H1 (cell line): Measurements from ENCODE around the gene LTB4R. TPM values are rescaled to one million over a fixed set of nuclear protein-coding genes. Genes with fewer than 3 reads are reported as not detected.

ENCODE experiments used
- CTCF ChIA-PET: fragments of 300-600 bp; sonication (Branson Sonifier 250); formaldehyde crosslinking; loops from one replicate; lab custom pipeline; 2021; ENCODE audit not compliant: partially characterized antibody; lab: Charles Lee
- POLR2A ChIA-PET: fragments of 300-600 bp; sonication (Branson Sonifier 250); formaldehyde crosslinking; loops from one replicate; lab custom pipeline; 2021; ENCODE audit warnings: inconsistent platforms; ENCODE audit not compliant: partially characterized antibody; lab: Charles Lee
- DNase-seq, 2 experiments: peaks; one replicate each; pipeline versions ENCODE4 v3.0.0 to v3.0.0-alpha.2; 2010 to 2022; ENCODE audit warnings: low spot score in 2 of 2, low read depth in 1 of 2, mixed read lengths in 1 of 2
- FAIRE-seq: peaks from 2 replicates; lab custom pipeline; 2011; peaks lifted over from hg19 to GRCh38; lab: Jason Lieb, UNC
- H2AFZ ChIP-seq: 2 replicates; pipeline ENCODE4 v1.8.1; 2012; ENCODE audit warnings: low read length, inconsistent platforms
- H2AK5ac ChIP-seq: 2 replicates; pipeline ENCODE4 v1.6.1; 2013; ENCODE audit warnings: low read depth, low read length
- H2BK120ac ChIP-seq: replicated peaks from 2 replicates; pipeline ENCODE3; 2013; ENCODE audit warnings: low read depth, low read length, inconsistent platforms
- H2BK12ac ChIP-seq: 2 replicates; pipeline ENCODE4 v1.6.1; 2013; ENCODE audit warnings: low read depth, low read length
- H2BK15ac ChIP-seq: 2 replicates; pipeline ENCODE4 v1.6.1; 2013; ENCODE audit warnings: low read length
- H2BK20ac ChIP-seq: 2 replicates; pipeline ENCODE4 v1.6.1; 2013; ENCODE audit warnings: low read length
- H2BK5ac ChIP-seq: 2 replicates; pipeline ENCODE4 v1.6.1; 2013; ENCODE audit warnings: low read depth, low read length
- H3K14ac ChIP-seq: 2 replicates; pipeline ENCODE4 v1.6.1; 2013; ENCODE audit warnings: inconsistent platforms; ENCODE audit not compliant: insufficient read length
- H3K18ac ChIP-seq: 2 replicates; pipeline ENCODE4 v1.6.1; 2013; ENCODE audit warnings: low read length; ENCODE audit errors: extremely low read depth
- H3K23ac ChIP-seq: 2 replicates; pipeline ENCODE4 v1.6.1; 2013; ENCODE audit warnings: inconsistent platforms; ENCODE audit not compliant: insufficient read length
- H3K23me2 ChIP-seq: 2 replicates; pipeline ENCODE4 v1.6.1; 2013; ENCODE audit warnings: low read depth, low read length
- H3K27ac ChIP-seq: 2 replicates; pipeline ENCODE4 v1.6.1; 2011; ENCODE audit warnings: low read depth, low read length, inconsistent platforms
- H3K27me3 ChIP-seq, 4 experiments: replicated peaks in 1 of 4; 1 replicate in 1 of 4; 2 replicates in 3 of 4; pipeline versions ENCODE4 v1.6.1 to v1.8.1; 2011 to 2013; ENCODE audit warnings: low read length in 3 of 4, mild to moderate bottlenecking in 3 of 4, inconsistent platforms in 2 of 4, mixed read lengths in 2 of 4, moderate library complexity in 1 of 4; ENCODE audit not compliant: control insufficient read depth in 3 of 4, insufficient read depth in 3 of 4; ENCODE audit errors: extremely low read depth in 1 of 4
- H3K36me3 ChIP-seq, 4 experiments: 2 replicates each; pipeline versions ENCODE4 v1.6.1 to v1.8.1; 2011 to 2013; ENCODE audit warnings: mild to moderate bottlenecking in 4 of 4, low read length in 3 of 4, moderate library complexity in 2 of 4, control low read depth in 1 of 4, inconsistent platforms in 1 of 4; ENCODE audit not compliant: insufficient read depth in 4 of 4, control insufficient read depth in 2 of 4
- H3K4ac ChIP-seq: replicated peaks from 2 replicates; pipeline ENCODE3; 2013; ENCODE audit warnings: low read length, low read depth, mixed read lengths, inconsistent platforms; ENCODE audit not compliant: insufficient read length
- H3K4me1 ChIP-seq, 4 experiments: replicated peaks in 1 of 4; 1 replicate in 1 of 4; 2 replicates in 3 of 4; pipeline versions ENCODE4 v1.6.1 to v1.8.1; 2011 to 2013; ENCODE audit warnings: low read length in 3 of 4, inconsistent platforms in 2 of 4, mixed read lengths in 1 of 4; ENCODE audit not compliant: insufficient read depth in 4 of 4, control insufficient read depth in 3 of 4
- H3K4me2 ChIP-seq, 2 experiments: 2 replicates each; pipeline versions ENCODE4 v1.6.1 to v1.8.1; 2011 to 2013; ENCODE audit warnings: low read depth in 2 of 2, low read length in 2 of 2, control low read depth in 1 of 2, inconsistent platforms in 1 of 2, mild to moderate bottlenecking in 1 of 2; ENCODE audit not compliant: insufficient read depth in 1 of 2
- H3K4me3 ChIP-seq, 4 experiments: fragments of 200-600, 300-600 bp in 1 of 4; sonication (generic), shearing (Covaris generic), sonication (Bioruptor Twin) in 1 of 4; 2 replicates each; pipeline versions ENCODE4 v1.5.1 to v1.8.1; 2011 to 2016; ENCODE audit warnings: low read length in 4 of 4, low read depth in 3 of 4, control low read depth in 2 of 4, inconsistent platforms in 2 of 4, mild to moderate bottlenecking in 2 of 4, mixed read lengths in 1 of 4, moderate library complexity in 1 of 4; ENCODE audit not compliant: insufficient read depth in 2 of 4; ENCODE audit errors: extremely low read depth in 1 of 4
- H3K56ac ChIP-seq: replicated peaks from 2 replicates; pipeline ENCODE3; 2013; ENCODE audit warnings: low read depth, mild to moderate bottlenecking, mixed read lengths, low read length, inconsistent platforms; ENCODE audit not compliant: insufficient read length
- H3K79me1 ChIP-seq: 2 replicates; pipeline ENCODE4 v1.6.1; 2013; ENCODE audit warnings: low read depth, low read length, control low read depth
- H3K79me2 ChIP-seq, 2 experiments: 2 replicates each; pipeline versions ENCODE4 v1.6.1 to v1.8.1; 2012 to 2013; ENCODE audit warnings: low read length in 2 of 2, mild to moderate bottlenecking in 2 of 2, inconsistent platforms in 1 of 2; ENCODE audit not compliant: insufficient read depth in 2 of 2, control insufficient read depth in 1 of 2
- H3K9ac ChIP-seq, 4 experiments: replicated peaks in 1 of 4; 1 replicate in 1 of 4; 2 replicates in 3 of 4; pipeline versions ENCODE4 v1.6.1 to v1.8.1; 2011 to 2013; ENCODE audit warnings: low read depth in 3 of 4, low read length in 3 of 4, control low read depth in 2 of 4, mild to moderate bottlenecking in 2 of 4, moderate library complexity in 2 of 4, inconsistent platforms in 1 of 4; ENCODE audit errors: extremely low read depth in 1 of 4
- H3K9me3 ChIP-seq, 2 experiments: 2 replicates each; pipeline versions ENCODE4 v1.6.1 to v1.8.1; 2012 to 2013; ENCODE audit warnings: mild to moderate bottlenecking in 2 of 2, moderate library complexity in 2 of 2, control low read depth in 1 of 2, inconsistent platforms in 1 of 2, low read depth in 1 of 2, low read length in 1 of 2, mixed read lengths in 1 of 2; ENCODE audit not compliant: insufficient read depth in 2 of 2
- H4K20me1 ChIP-seq, 2 experiments: replicated peaks in 1 of 2; 2 replicates each; pipeline versions ENCODE3 to v1.8.1; 2011 to 2013; ENCODE audit warnings: inconsistent platforms in 2 of 2, low read length in 2 of 2, mild to moderate bottlenecking in 1 of 2; ENCODE audit not compliant: insufficient read depth in 2 of 2, control insufficient read depth in 1 of 2
- H4K5ac ChIP-seq: 2 replicates; pipeline ENCODE4 v1.6.1; 2013; ENCODE audit warnings: low read length, low read depth, mixed read lengths, inconsistent platforms; ENCODE audit not compliant: insufficient read length
- H4K8ac ChIP-seq: 2 replicates; pipeline ENCODE4 v1.8.0; 2013; ENCODE audit warnings: mild to moderate bottlenecking, moderate library complexity, low read length, inconsistent platforms; ENCODE audit not compliant: insufficient read depth; ENCODE audit errors: extremely low read depth
- H4K91ac ChIP-seq: replicated peaks from 2 replicates; pipeline ENCODE3; 2013; ENCODE audit warnings: low read length, mixed read lengths, inconsistent platforms; ENCODE audit not compliant: insufficient read length
- ASH2L ChIP-seq: fragments of 200-600, 300-600 bp; sonication (generic); IDR thresholded peaks from one replicate; pipeline ENCODE4 v1.7.1; 2017; ENCODE audit warnings: low read length
- CBX5 ChIP-seq: fragments of 300-800, 300-1000 bp; sonication (generic); IDR thresholded peaks from 2 replicates; pipeline ENCODE4 v1.7.1; 2016; ENCODE audit warnings: antibody characterized with exemption, low read length, low read depth
- CTBP2 ChIP-seq: IDR thresholded peaks from 2 replicates; pipeline ENCODE4 v1.7.0; 2011; ENCODE audit warnings: borderline replicate concordance, mild to moderate bottlenecking, moderate library complexity, mixed read lengths, low read length; ENCODE audit not compliant: insufficient read depth, insufficient read length
- EZH2 ChIP-seq: fragments of 200-600 bp; sonication (generic); IDR thresholded peaks from 2 replicates; pipeline ENCODE4 v1.7.1; 2012; ENCODE audit warnings: low read depth, mild to moderate bottlenecking, moderate library complexity, low read length, inconsistent platforms; ENCODE audit not compliant: severe bottlenecking
- HDAC6 ChIP-seq: IDR thresholded peaks from one replicate; pipeline ENCODE4 v1.7.1; 2012; ENCODE audit warnings: low read depth, mild to moderate bottlenecking, inconsistent platforms, low read length, moderate library complexity
- JUN ChIP-seq: IDR thresholded peaks from 2 replicates; pipeline ENCODE4 v1.6.1; 2011; ENCODE audit warnings: low read depth, mild to moderate bottlenecking, improper control_type of control experiment, low read length
- KDM4A ChIP-seq: IDR thresholded peaks from one replicate; pipeline ENCODE4 v1.7.1; 2012; ENCODE audit warnings: low read depth, mild to moderate bottlenecking, moderate library complexity, low read length, inconsistent platforms; ENCODE audit not compliant: severe bottlenecking
- RFX5 ChIP-seq: IDR thresholded peaks from 2 replicates; pipeline ENCODE4 v1.6.1; 2011; ENCODE audit warnings: low read depth, low read length, improper control_type of control experiment, borderline replicate concordance
- SAP30 ChIP-seq: fragments of 300-600 bp; sonication (generic); IDR thresholded peaks from 2 replicates; pipeline ENCODE4 v1.7.1; 2012; ENCODE audit warnings: low read length, moderate library complexity, mild to moderate bottlenecking, inconsistent platforms; ENCODE audit not compliant: insufficient read depth, insufficient replicate concordance
- SP2 ChIP-seq: IDR thresholded peaks from 2 replicates; pipeline ENCODE4 v1.6.1; 2012; ENCODE audit warnings: mild to moderate bottlenecking, low read length, inconsistent platforms
- SUZ12 ChIP-seq: fragments of 200-600 bp; sonication (generic); IDR thresholded peaks from 2 replicates; pipeline ENCODE4 v1.6.1; 2012; ENCODE audit warnings: mild to moderate bottlenecking, inconsistent platforms, low read length, moderate library complexity, mixed read lengths
- TCF12 ChIP-seq: IDR thresholded peaks from 2 replicates; pipeline ENCODE4 v1.6.1; 2011; ENCODE audit warnings: low read depth, mild to moderate bottlenecking, low read length
- WGBS, 2 experiments: shearing (Covaris generic) in 1 of 2; methylation state at CpG; one replicate each; pipeline versions ENCODE4 v1.1.6 to v1.1.7; 2013 to 2015; ENCODE audit warnings: low lambda C conversion rate in 2 of 2, mixed read lengths in 2 of 2, inconsistent platforms in 1 of 2, low coverage in 1 of 2, missing lambda C conversion rate in 1 of 2; ENCODE audit not compliant: insufficient replicate concordance in 2 of 2, insufficient coverage in 1 of 2, insufficient read length in 1 of 2; ENCODE audit errors: extremely low coverage in 1 of 2, missing lambda C conversion rate in 1 of 2; 5-methylcytosine and 5-hydroxymethylcytosine counted together
- polyA plus RNA-seq, 7 experiments: library from polyadenylated mRNA; depleted of rRNA in 3 of 7; stranded (reverse) in 5 of 7; unstranded in 2 of 7; fragments of >200 nt in 5 of 7; fragments of 200-250 nt in 2 of 7; gene quantifications; 1 replicate in 5 of 7; 2 replicates in 1 of 7; 4 replicates in 1 of 7; pipeline versions ENCODE4 v1.2.1 to v1.2.3, GENCODE V29; 2011 to 2013; ENCODE audit warnings: missing spikeins in 2 of 7, mixed read lengths in 2 of 7
- total RNA-seq: library from RNA; stranded (reverse); fragmentation: NEBNext Ultra II Directional; extraction: Animal tissue kit (Norgen Biotek cat#: 25700); gene quantifications from 2 replicates; pipeline ENCODE4 v1.2.1, GENCODE V29; 2021

The LTB4R gene
- total and polyA plus RNA-seq, 2 of the 8 experiments (the other 6 are each of a cell fraction or from before 2014, with no cell fraction given), result 4.1 to 6.7 TPM

- Histone ChIP-seq H3K9ac (no peak overlapping the region), H3K23me2 (peaks cover 5% of the 10 kb centered on the region), H3K23ac (no peak overlapping the region), H3K4me2 (no peak overlapping the region), H2AK5ac (no peak overlapping the region), H2BK12ac (no peak overlapping the region), H2BK5ac (no peak overlapping the region), H3K36me3 (no peaks in the 10 kb centered on the region; a peak in 3 of 8 replicates), H3K4ac (no peak overlapping the region), H3K27me3 (no peaks in the 10 kb centered on the region; a peak in 1 of 7 replicates), H4K91ac (no peak overlapping the region), H4K20me1 (peaks cover 0 to 2% of the 10 kb centered on the region in 2 experiments), H3K9me3 (no peaks in the 10 kb centered on the region), H2BK120ac (no peak overlapping the region), H4K5ac (no peak overlapping the region), H4K8ac (no peak overlapping the region), H3K4me1 (peaks cover 0 to 4% (median 2%) of the 10 kb centered on the region in 4 experiments; a peak in 4 of 7 replicates), H3K18ac (no peak overlapping the region), H2BK15ac (no peak overlapping the region), H3K27ac (no peak overlapping the region), H3K56ac (no peak overlapping the region), H3K4me3 (no peak overlapping the region), H3K14ac (no peak overlapping the region), H3K79me2 (no peaks in the 10 kb centered on the region), H2BK20ac (no peak overlapping the region), H3K79me1 (no peaks in the 10 kb centered on the region), H2AFZ (no peak overlapping the region)
- ChIA-PET POLR2A (interaction anchor here (0.9 to 3.8 kb wide), 7 partner anchors 11 to 81 kb away, joined by 3 to 26 read pairs (median 4); partner anchors contain the start of genes IPO4 and TINF2), CTCF (interaction anchor here (0.6 to 8.6 kb wide), 11 partner anchors 14 to 212 kb away, joined by 3 to 94 read pairs (median 22); partner anchors contain the start of genes CIDEB, DHRS1, GMPR2 and LTB4R2)
- FAIRE-seq (no peak), DNase-seq (no peak)
- WGBS, 2 experiments, result 81% methylated on average over 8 of the region's 8 CpGs; no CpG with 5 or more reads in 1 of the 2 experiments
- TF ChIP-seq ASH2L (no peak), EZH2 (no peak), SUZ12 (no peak), SP2 (no peak), HDAC6 (no peak), CTBP2 (no peak), CBX5 (no peak), RFX5 (no peak), KDM4A (no peak), TCF12 (no peak), SAP30 (no peak), JUN (no peak)
Measured at GRCh38 chr14:24269368-24269767, 41.9 kb upstream of the LTB4R start.
